Fibroblast of peridontal ligament (primary cell): ENCODE results near the gene B3GNT3.
"Not testable (repeated sequence)": the region's sequence is repeated elsewhere in the genome, so short reads cannot be mapped to it uniquely, and the experiment has no call there.

Source experiments
- DNase-seq: peaks from one replicate; pipeline ENCODE4 v3.0.0-alpha.2; 2010; ENCODE audit errors: extremely low read depth

B3GNT3 gene

GRCh38 chr19:17796838-17797423, 2.0 kb downstream of the B3GNT3 start:
- no peak for DNase-seq

GRCh38 chr19:17797424-17798201, 2.7 kb downstream of the B3GNT3 start:
- no peak for DNase-seq

GRCh38 chr19:17798599-17798998, 3.7 kb downstream of the B3GNT3 start:
- not testable (repeated sequence) for DNase-seq

- no peak for DNase-seq
Measured at GRCh38 chr19:17802137-17802858, 7.4 kb downstream of the B3GNT3 start.

GRCh38 chr19:17803264-17803896, 8.4 kb downstream of the B3GNT3 start:
- DNase-seq, result no peak

GRCh38 chr19:17805427-17805826, 10.5 kb downstream of the B3GNT3 start:
- DNase-seq, result no peak

- no peak for DNase-seq
Measured at GRCh38 chr19:17806945-17807344, 12.0 kb downstream of the B3GNT3 start.

- DNase-seq, result no peak
Measured at GRCh38 chr19:17807731-17808316, 12.9 kb downstream of the B3GNT3 start.

GRCh38 chr19:17811103-17811502, 16.2 kb downstream of the B3GNT3 start:
- no peak for DNase-seq

- no peak for DNase-seq
Measured at GRCh38 chr19:17811681-17812080, 16.7 kb downstream of the B3GNT3 start.

- DNase-seq, result no peak
Measured at GRCh38 chr19:17812099-17812498, 17.2 kb downstream of the B3GNT3 start.

GRCh38 chr19:17817668-17818363, 22.9 kb downstream of the B3GNT3 start:
- no peak for DNase-seq

GRCh38 chr19:17821190-17821589, 26.3 kb downstream of the B3GNT3 start, which contains the start of gene INSL3:
INSL3 (minus strand) TSS chr19:17821519; CDS start chr19:17821506, 13 bp downstream.
- DNase-seq, result no peak

GRCh38 chr19:17824339-17824738, 29.4 kb downstream of the B3GNT3 start:
- DNase-seq, result no peak

- DNase-seq, result no peak
Measured at GRCh38 chr19:17826508-17827056, 31.6 kb downstream of the B3GNT3 start.

- no peak for DNase-seq
Measured at GRCh38 chr19:17829855-17830566, 35.1 kb downstream of the B3GNT3 start.

- no peak for DNase-seq
Measured at GRCh38 chr19:17830567-17831418, 35.9 kb downstream of the B3GNT3 start.

GRCh38 chr19:17831419-17831888, 36.5 kb downstream of the B3GNT3 start:
- DNase-seq, result no peak
